AG04450 (cell line): ENCODE measurements around the gene RTRAF. TPM values are rescaled to one million over a fixed set of nuclear protein-coding genes. Genes with fewer than 3 reads are reported as not detected.

ENCODE experiments used
- CTCF ChIA-PET: fragments of 300-600, 350-600 bp; formaldehyde crosslinking; extraction: SDS; loops from one replicate; lab custom pipeline; 2022; ENCODE audit warnings: antibody characterized with exemption, inconsistent platforms; lab: Charles Lee
- POLR2A ChIA-PET: fragments of 350-600 bp; formaldehyde crosslinking; extraction: SDS; loops from one replicate; lab custom pipeline; 2021; ENCODE audit warnings: antibody characterized with exemption, inconsistent platforms; lab: Yijun Ruan, JAX
- DNase-seq: peaks from one replicate; pipeline ENCODE4 v3.0.0-alpha.2; 2011; ENCODE audit warnings: low read depth, low spot score
- H3K27ac ChIP-seq: one replicate; pipeline ENCODE4 v1.5.1; 2012; ENCODE audit warnings: low read depth, low read length, control low read depth
- H3K27me3 ChIP-seq: one replicate; pipeline ENCODE4 v1.6.0; 2012; ENCODE audit warnings: low read length; ENCODE audit not compliant: control insufficient read depth, insufficient read depth
- H3K4me3 ChIP-seq: 2 replicates; pipeline ENCODE4 v1.5.1; 2011; ENCODE audit warnings: mild to moderate bottlenecking, low read depth, low read length, control low read depth
- H3K9me3 ChIP-seq: 2 replicates; pipeline ENCODE4 v1.5.1; 2012; ENCODE audit warnings: low read length; ENCODE audit not compliant: control insufficient read depth, insufficient read depth
- CTCF ChIP-seq: IDR thresholded peaks from 2 replicates; pipeline ENCODE4 v1.5.1; 2011; ENCODE audit warnings: low read depth, low read length, control low read depth, inconsistent platforms
- polyA plus RNA-seq: library from polyadenylated mRNA; depleted of rRNA; stranded (reverse); fragments of >200 nt; gene quantifications from 2 replicates; pipeline ENCODE4 v1.2.3, GENCODE V29; 2011

The RTRAF gene
- polyA plus RNA-seq, 1 experiment = 400 TPM

- no peak for DNase-seq
- H3K27me3 ChIP-seq = peaks cover 2% of the 10 kb centered on the region
- no peak overlapping the region for H3K4me3 ChIP-seq
- no peak for TF ChIP-seq CTCF
- CTCF ChIA-PET = interaction anchor here (0.6 to 4.5 kb wide), 4 partner anchors 12 to 328 kb away, joined by 3 to 56 read pairs (median 30); no protein-coding TSS in a partner anchor
- H3K9me3 ChIP-seq = peaks cover 3% of the 10 kb centered on the region; the same call in 1 of the 2 replicates
- H3K27ac ChIP-seq = no peak overlapping the region
- POLR2A ChIA-PET = no interaction called here
Measured at GRCh38 chr14:51981218-51981854, 8.0 kb upstream of the RTRAF start.

- CTCF ChIA-PET = interaction anchor here (0.6 to 1.2 kb wide), 2 partner anchors 10 to 252 kb away, joined by 4 to 7 read pairs; no protein-coding TSS in a partner anchor
- no peak for TF ChIP-seq CTCF
- POLR2A ChIA-PET = no interaction called here
Measured at GRCh38 chr14:51988221-51988620, 1.1 kb upstream of the RTRAF start.

GRCh38 chr14:51990488-51990887 is 1.1 kb downstream of the RTRAF start:
- no peak for TF ChIP-seq CTCF
- H3K4me3 ChIP-seq = peak overlapping the region; percentile 90
- no peaks in the 10 kb centered on the region for H3K27me3 ChIP-seq
- no peak for DNase-seq
- no peaks in the 10 kb centered on the region; the same call in 1 of the 2 replicates for H3K9me3 ChIP-seq
- H3K27ac ChIP-seq = no peak overlapping the region
- POLR2A ChIA-PET = no interaction called here
- CTCF ChIA-PET = interaction anchor here (1.4 to 2.0 kb wide), 2 partner anchors 12 to 140 kb away, joined by 4 to 9 read pairs; no protein-coding TSS in a partner anchor

More at GRCh38 chr14:51988221-51988620, 1.1 kb upstream of the RTRAF start:
- DNase-seq = no peak
- Histone ChIP-seq H3K4me3 (no peak overlapping the region), H3K27me3 (no peaks in the 10 kb centered on the region), H3K9me3 (peaks cover 3% of the 10 kb centered on the region), H3K27ac (no peak overlapping the region)

- no peak for TF ChIP-seq CTCF
- no peaks in the 10 kb centered on the region; the same call in 1 of the 2 replicates for H3K9me3 ChIP-seq
- DNase-seq = no peak
- no peak overlapping the region for H3K4me3 ChIP-seq
- H3K27me3 ChIP-seq = no peaks in the 10 kb centered on the region
- no peak overlapping the region for H3K27ac ChIP-seq
- CTCF ChIA-PET = interaction anchor here (0.6 to 3.8 kb wide), 5 partner anchors 12 to 442 kb away, joined by 3 to 101 read pairs (median 5); no protein-coding TSS in a partner anchor
- POLR2A ChIA-PET = no interaction called here
Measured at GRCh38 chr14:51993285-51993920, 4.1 kb downstream of the RTRAF start.
